A673 (cell line): ENCODE data around the gene KAT7. TPM values are rescaled to one million over a fixed set of nuclear protein-coding genes. Genes with fewer than 3 reads are reported as not detected.

Source experiments
- BruUV-seq: library from RNA; stranded (reverse); fragments of 400-500 nt; replicated peaks from 2 replicates; lab custom pipeline; 2021; lab: Mats Ljungman, UMichigan
- CTCF ChIA-PET: fragments of 300-600 bp; sonication (Branson Sonifier 250); formaldehyde crosslinking; loops from one replicate; lab custom pipeline; 2022; ENCODE audit warnings: antibody characterized with exemption; lab: Charles Lee
- POLR2A ChIA-PET: fragments of 300-600 bp; sonication (Branson Sonifier 250); formaldehyde crosslinking; loops from one replicate; lab custom pipeline; 2022; ENCODE audit warnings: antibody characterized with exemption; ENCODE audit not compliant: low non-redundant PET; lab: Charles Lee
- DNase-seq: peaks from one replicate; pipeline ENCODE4 v3.0.0-alpha.2; 2015; ENCODE audit warnings: low spot score
- H3K27ac ChIP-seq: fragments of 200-600 bp; sonication (generic); 2 replicates; pipeline ENCODE4 v1.5.1; 2016; ENCODE audit warnings: mixed run types, low read depth, mild to moderate bottlenecking, mixed read lengths, antibody characterized with exemption, low read length; ENCODE audit not compliant: poor library complexity, severe bottlenecking
- H3K27me3 ChIP-seq: fragments of 200-600 bp; sonication (generic); replicated peaks from 2 replicates; pipeline ENCODE4 v1.6.1; 2017; ENCODE audit warnings: mixed run types, low read depth, mild to moderate bottlenecking, mixed read lengths, antibody characterized with exemption, low read length; ENCODE audit not compliant: insufficient read depth, poor library complexity
- H3K36me3 ChIP-seq: fragments of 200-600 bp; sonication (generic); 2 replicates; pipeline ENCODE4 v1.6.1; 2016; ENCODE audit warnings: mixed run types, mild to moderate bottlenecking, mixed read lengths, antibody characterized with exemption, low read length; ENCODE audit not compliant: insufficient read depth, poor library complexity, severe bottlenecking
- H3K4me1 ChIP-seq: fragments of 200-600 bp; sonication (generic); 2 replicates; pipeline ENCODE4 v1.6.1; 2017; ENCODE audit warnings: mixed run types, mild to moderate bottlenecking, mixed read lengths, antibody characterized with exemption, low read length; ENCODE audit not compliant: insufficient read depth, poor library complexity, severe bottlenecking
- H3K4me3 ChIP-seq: fragments of 200-600 bp; sonication (generic); 2 replicates; pipeline ENCODE4 v1.5.1; 2016; ENCODE audit warnings: low read depth, mixed run types, mild to moderate bottlenecking, mixed read lengths, low read length; ENCODE audit not compliant: poor library complexity, severe bottlenecking
- H3K9me3 ChIP-seq: fragments of 200-600 bp; sonication (generic); 2 replicates; pipeline ENCODE4 v1.6.1; 2016; ENCODE audit warnings: mixed run types, low read depth, mild to moderate bottlenecking, mixed read lengths, antibody characterized with exemption, low read length; ENCODE audit not compliant: poor library complexity, severe bottlenecking
- EZH2 ChIP-seq: fragments of 200-600 bp; sonication (generic); IDR thresholded peaks from 2 replicates; pipeline ENCODE4 v1.6.1; 2017; ENCODE audit warnings: borderline replicate concordance, low read depth, mild to moderate bottlenecking, mixed read lengths, antibody characterized with exemption, low read length; ENCODE audit not compliant: poor library complexity, severe bottlenecking
- intact Hi-C: fragments of 100-400 bp; cut with micrococcal nuclease; formaldehyde crosslinking; loops from one replicate; pipeline ENCODE4 v1.10.0; 2022; ENCODE audit not compliant: unreplicated experiment
- total RNA-seq: library from RNA; stranded (reverse); gene quantifications from 2 replicates; pipeline ENCODE4 v1.2.3, GENCODE V29; 2021
- TF ChIP-seq, protein P1 (sequence below): fragments of 300-800, 200-600 bp; sonication (generic); conservative IDR thresholded peaks from 2 replicates; pipeline ENCODE4 v1.5.1; 2017; ENCODE audit warnings: low read depth, mild to moderate bottlenecking, antibody characterized with exemption, low read length, moderate library complexity, mixed read lengths

KAT7 gene
- total RNA-seq, 1 experiment from 2014 or later, result 94.0 TPM

GRCh38 chr17:49819651-49820050, 31.2 kb downstream of the KAT7 start:
- H3K27ac ChIP-seq, result no peak overlapping the region
- intact Hi-C loops, result loop anchor here (5.0 kb wide), 1 partner anchor 47 kb away; no protein-coding TSS in a partner anchor
- H3K36me3 ChIP-seq, result peaks cover 86% of the 10 kb centered on the region
- no peaks in the 10 kb centered on the region for H3K9me3 ChIP-seq
- TF ChIP-seq, protein P1, sequence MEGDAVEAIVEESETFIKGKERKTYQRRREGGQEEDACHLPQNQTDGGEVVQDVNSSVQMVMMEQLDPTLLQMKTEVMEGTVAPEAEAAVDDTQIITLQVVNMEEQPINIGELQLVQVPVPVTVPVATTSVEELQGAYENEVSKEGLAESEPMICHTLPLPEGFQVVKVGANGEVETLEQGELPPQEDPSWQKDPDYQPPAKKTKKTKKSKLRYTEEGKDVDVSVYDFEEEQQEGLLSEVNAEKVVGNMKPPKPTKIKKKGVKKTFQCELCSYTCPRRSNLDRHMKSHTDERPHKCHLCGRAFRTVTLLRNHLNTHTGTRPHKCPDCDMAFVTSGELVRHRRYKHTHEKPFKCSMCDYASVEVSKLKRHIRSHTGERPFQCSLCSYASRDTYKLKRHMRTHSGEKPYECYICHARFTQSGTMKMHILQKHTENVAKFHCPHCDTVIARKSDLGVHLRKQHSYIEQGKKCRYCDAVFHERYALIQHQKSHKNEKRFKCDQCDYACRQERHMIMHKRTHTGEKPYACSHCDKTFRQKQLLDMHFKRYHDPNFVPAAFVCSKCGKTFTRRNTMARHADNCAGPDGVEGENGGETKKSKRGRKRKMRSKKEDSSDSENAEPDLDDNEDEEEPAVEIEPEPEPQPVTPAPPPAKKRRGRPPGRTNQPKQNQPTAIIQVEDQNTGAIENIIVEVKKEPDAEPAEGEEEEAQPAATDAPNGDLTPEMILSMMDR, result no peak
- TF ChIP-seq EZH2, result no peak
- H3K27me3 ChIP-seq, result no peaks in the 10 kb centered on the region
- peaks cover 52% of the 10 kb centered on the region for H3K4me1 ChIP-seq
- ChIA-PET POLR2A (no interaction called here), CTCF (interaction anchor here (0.6 kb wide), 1 partner anchor 34 kb away, joined by 3 read pairs; no protein-coding TSS in a partner anchor)
- H3K4me3 ChIP-seq, result no peak overlapping the region
- BruUV-seq, result no TSS peak
- no peak for DNase-seq

DNA sequence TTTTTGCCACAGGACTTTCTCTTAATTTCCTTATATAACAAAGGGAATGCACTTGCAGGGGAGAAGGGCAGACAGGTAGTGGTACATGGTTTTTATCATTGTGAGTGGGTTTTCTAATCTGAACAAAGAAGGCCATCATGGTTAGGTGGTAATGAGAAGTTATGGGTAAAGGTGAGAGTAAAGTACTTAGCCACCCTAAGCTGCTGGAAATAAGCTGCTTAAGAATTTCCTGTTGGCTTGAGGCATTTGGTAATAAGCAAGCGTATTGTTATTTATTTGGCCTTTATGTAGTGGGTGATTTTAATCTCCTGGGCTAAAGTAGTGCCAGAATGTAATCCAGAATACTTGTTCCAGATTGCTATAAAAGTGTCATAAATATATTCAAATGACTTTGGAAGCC, 32.3 kb downstream of the KAT7 start:
- Histone ChIP-seq H3K9me3 (no peaks in the 10 kb centered on the region), H3K4me3 (no peak overlapping the region), H3K27ac (peak overlapping the region; percentile 39), H3K36me3 (peaks cover 90% of the 10 kb centered on the region), H3K27me3 (no peaks in the 10 kb centered on the region), H3K4me1 (peaks cover 41% of the 10 kb centered on the region)
- POLR2A ChIA-PET, result no interaction called here
- CTCF ChIA-PET, result no interaction called here
- TF ChIP-seq, protein P1, result no peak
- TF ChIP-seq EZH2, result no peak
- BruUV-seq, result no TSS peak
- DNase-seq, result peak; percentile 51
- intact Hi-C loops, result loop anchor here (5.0 kb wide), 1 partner anchor 48 kb away; no protein-coding TSS in a partner anchor

GRCh38 chr17:49821466-49821865, 33.0 kb downstream of the KAT7 start:
- DNase-seq, result no peak
- Histone ChIP-seq H3K27me3 (no peaks in the 10 kb centered on the region), H3K4me3 (no peak overlapping the region), H3K9me3 (no peaks in the 10 kb centered on the region), H3K27ac (no peak overlapping the region), H3K4me1 (peaks cover 35% of the 10 kb centered on the region), H3K36me3 (peaks cover 90% of the 10 kb centered on the region)
- TF ChIP-seq EZH2, result no peak
- TF ChIP-seq, protein P1, result no peak
- ChIA-PET POLR2A (no interaction called here), CTCF (no interaction called here)
- intact Hi-C loops, result loop anchor here (5.0 kb wide), 1 partner anchor 49 kb away; no protein-coding TSS in a partner anchor
- BruUV-seq, result no TSS peak
